SJCRH30 (cell line): ENCODE measurements around the gene HMCN2. TPM values are rescaled to one million over a fixed set of nuclear protein-coding genes. Genes with fewer than 3 reads are reported as not detected.

ENCODE experiments used
- DNase-seq, 2 experiments: peaks; one replicate each; pipeline ENCODE4 v3.0.0-alpha.2; 2015 to 2020
- H3K27ac ChIP-seq: fragments of 250-450 bp; sonication (Bioruptor Pico); 2 replicates; pipeline ENCODE4 v1.5.1; 2020; ENCODE audit warnings: mild to moderate bottlenecking, moderate library complexity
- H3K27me3 ChIP-seq: fragments of 250-450 bp; sonication (Bioruptor Pico); 2 replicates; pipeline ENCODE4 v1.5.1; 2020; ENCODE audit warnings: mild to moderate bottlenecking, moderate library complexity
- H3K36me3 ChIP-seq: fragments of 250-450 bp; sonication (Bioruptor Pico); 2 replicates; pipeline ENCODE4 v1.5.1; 2020; ENCODE audit warnings: mild to moderate bottlenecking, moderate library complexity
- H3K4me1 ChIP-seq: fragments of 250-450 bp; sonication (Bioruptor Pico); 2 replicates; pipeline ENCODE4 v1.5.1; 2020; ENCODE audit warnings: mild to moderate bottlenecking, moderate library complexity
- H3K4me3 ChIP-seq: fragments of 250-450 bp; sonication (Bioruptor Pico); 2 replicates; pipeline ENCODE4 v1.5.1; 2020; ENCODE audit warnings: mild to moderate bottlenecking, moderate library complexity
- H3K9me3 ChIP-seq: fragments of 250-450 bp; sonication (Bioruptor Pico); replicated peaks from 2 replicates; pipeline ENCODE4 v1.5.1; 2020; ENCODE audit warnings: mild to moderate bottlenecking, moderate library complexity
- total RNA-seq: library from RNA; depleted of rRNA; stranded (reverse); fragments of >200 nt; shearing (Covaris generic); gene quantifications from 2 replicates; pipeline ENCODE4 v1.2.3, GENCODE V29; 2014; rRNA removed

The HMCN2 gene
- total RNA-seq, 1 experiment from 2014 or later, result 5.6 TPM

DNA sequence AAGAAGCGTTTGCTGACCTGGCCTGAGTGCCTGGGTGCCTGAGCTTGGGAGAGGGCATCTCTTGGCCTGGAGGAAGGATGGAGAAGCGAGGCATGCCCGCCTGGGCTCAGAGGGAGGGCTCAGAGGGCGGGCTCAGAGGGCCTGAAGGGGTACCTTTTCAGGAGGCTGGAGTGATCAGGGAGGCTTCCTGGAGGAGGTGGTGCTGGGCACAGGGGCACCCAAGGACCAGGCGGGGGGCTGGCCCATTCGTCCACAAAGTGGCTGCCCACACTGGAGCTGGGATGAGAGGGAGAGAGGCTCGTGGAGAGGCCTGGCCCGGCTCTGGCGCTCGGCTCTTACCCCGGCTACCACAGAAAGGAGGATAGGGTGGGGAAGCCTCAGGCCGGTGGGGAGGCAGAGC is 212.0 kb downstream of the HMCN2 start:
- Histone ChIP-seq H3K27me3 (no peaks in the 10 kb centered on the region), H3K9me3 (no peaks in the 10 kb centered on the region), H3K36me3 (peaks cover 26% of the 10 kb centered on the region), H3K27ac (peak overlapping the region; percentile 99), H3K4me1 (peaks cover 74% of the 10 kb centered on the region), H3K4me3 (peak overlapping the region; percentile 61)
- DNase-seq, result no peak

DNA sequence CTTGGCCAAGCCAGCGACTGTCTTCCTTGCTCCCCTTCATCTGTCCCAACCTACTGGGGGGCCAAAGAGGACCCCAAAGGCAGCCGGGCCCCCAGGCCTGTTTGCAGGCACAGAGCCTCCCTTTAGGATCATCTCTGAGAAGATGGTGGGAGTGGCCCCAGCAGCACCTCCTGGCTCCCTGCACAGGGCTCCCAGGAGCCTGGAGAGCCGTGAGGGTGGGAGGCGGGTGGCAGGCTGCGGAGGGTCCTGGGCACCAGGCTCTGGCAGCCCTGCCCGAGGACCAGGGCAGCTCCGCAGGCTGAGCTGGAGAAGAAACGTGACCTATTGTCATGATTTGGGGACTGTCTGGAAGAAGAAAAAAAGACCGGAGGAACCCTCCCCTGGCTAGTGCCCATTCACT is 212.6 kb downstream of the HMCN2 start:
- Histone ChIP-seq H3K27ac (peak overlapping the region; percentile 99), H3K4me1 (peaks cover 73% of the 10 kb centered on the region), H3K4me3 (peak overlapping the region; percentile 61), H3K9me3 (no peaks in the 10 kb centered on the region), H3K36me3 (peaks cover 31% of the 10 kb centered on the region), H3K27me3 (no peaks in the 10 kb centered on the region)
- DNase-seq, result peak; percentile 53 to 68

DNA sequence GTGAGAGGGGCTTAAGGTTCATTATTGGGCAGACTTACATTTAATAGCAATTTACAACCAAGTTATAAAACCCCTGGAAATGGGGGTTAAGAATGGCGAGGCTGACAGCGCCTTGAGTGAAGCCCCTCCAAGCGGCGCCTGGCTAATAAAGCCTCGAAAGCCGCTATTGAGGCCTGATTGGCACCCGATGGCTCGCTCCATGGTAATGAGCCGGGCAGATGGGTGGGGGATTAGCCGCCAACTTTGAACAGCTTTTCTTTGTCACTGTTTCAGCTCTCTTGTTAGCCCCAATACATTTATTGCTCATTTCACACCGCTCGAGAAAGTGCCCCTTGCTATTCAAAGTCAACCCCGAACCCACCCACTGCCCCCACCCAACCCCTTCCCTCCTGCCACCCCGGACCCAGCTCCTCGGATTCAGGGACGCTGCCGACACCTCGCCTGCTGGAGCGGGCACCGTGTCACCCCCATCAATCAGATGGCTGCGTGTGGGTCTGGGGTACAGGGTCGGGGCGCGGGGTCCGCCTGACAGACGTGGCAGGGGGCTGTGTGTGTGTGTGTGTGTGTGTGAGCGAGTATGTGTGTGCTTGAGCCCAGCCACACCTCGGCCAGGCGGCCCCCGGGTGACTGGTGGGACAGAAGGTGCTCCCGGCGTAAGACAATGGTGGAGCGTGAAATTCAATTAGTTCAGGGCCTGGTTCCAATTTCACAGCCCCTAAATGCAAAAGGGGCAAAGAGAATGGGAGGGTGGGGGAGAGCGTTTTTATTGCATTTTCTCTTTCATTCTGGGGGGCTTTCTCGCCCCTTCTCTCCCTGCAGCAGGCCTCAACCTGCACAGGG is 213.4 kb downstream of the HMCN2 start:
- DNase-seq, result peak; percentile 98 to 99
- H3K27ac ChIP-seq, result peak overlapping the region; percentile 99
- peak overlapping the region; percentile 61 for H3K4me3 ChIP-seq
- peaks cover 67% of the 10 kb centered on the region for H3K4me1 ChIP-seq
- peaks cover 36% of the 10 kb centered on the region for H3K36me3 ChIP-seq
- H3K9me3 ChIP-seq, result no peaks in the 10 kb centered on the region
- no peaks in the 10 kb centered on the region for H3K27me3 ChIP-seq

DNA sequence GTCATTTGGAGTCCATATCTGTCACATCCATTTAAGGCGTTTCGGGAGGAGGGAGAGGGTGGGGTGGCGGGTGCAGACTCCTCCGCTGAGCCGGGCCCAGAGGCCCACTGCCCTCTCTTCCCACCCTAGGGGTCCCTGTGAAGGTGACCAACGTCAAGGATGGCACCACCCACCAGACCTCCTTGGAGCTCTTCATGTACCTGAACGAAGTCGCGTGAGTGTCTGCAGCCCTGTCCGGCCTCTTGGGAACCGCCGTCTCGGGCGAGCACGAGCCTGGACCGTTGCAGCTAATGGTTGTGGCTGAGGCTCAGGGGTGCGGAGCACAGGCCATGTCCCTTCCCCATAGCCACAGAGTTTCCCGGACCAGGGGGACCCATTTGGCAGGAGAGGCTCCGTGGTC is 214.0 kb downstream of the HMCN2 start:
- H3K4me3 ChIP-seq, result peak overlapping the region; percentile 61
- no peaks in the 10 kb centered on the region for H3K27me3 ChIP-seq
- peak overlapping the region; percentile 99 for H3K27ac ChIP-seq
- DNase-seq, result no peak
- H3K4me1 ChIP-seq, result peaks cover 62% of the 10 kb centered on the region
- H3K36me3 ChIP-seq, result peaks cover 42% of the 10 kb centered on the region
- H3K9me3 ChIP-seq, result no peaks in the 10 kb centered on the region

DNA sequence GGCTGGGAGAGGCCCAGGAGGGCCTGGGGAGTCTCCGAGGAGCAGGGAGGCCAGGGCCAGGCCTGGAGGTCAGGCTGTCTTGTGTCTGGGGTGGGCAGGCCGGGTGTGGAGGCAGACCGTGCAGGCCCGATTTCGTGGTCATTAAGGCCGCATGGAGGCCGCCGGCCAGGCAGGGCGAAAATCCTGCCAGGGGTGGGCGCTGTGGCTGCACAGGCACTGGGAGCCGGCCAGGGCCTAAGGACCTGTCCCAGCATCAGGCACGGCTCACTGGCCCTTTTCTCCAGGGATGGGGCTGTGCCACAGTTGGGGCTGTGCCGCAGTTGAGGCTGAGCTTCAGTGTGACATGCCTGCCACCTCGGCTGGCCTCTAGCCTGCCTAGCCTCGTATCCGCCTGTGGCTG is 215.1 kb downstream of the HMCN2 start:
- DNase-seq, result peak; percentile 87 to 88

DNA sequence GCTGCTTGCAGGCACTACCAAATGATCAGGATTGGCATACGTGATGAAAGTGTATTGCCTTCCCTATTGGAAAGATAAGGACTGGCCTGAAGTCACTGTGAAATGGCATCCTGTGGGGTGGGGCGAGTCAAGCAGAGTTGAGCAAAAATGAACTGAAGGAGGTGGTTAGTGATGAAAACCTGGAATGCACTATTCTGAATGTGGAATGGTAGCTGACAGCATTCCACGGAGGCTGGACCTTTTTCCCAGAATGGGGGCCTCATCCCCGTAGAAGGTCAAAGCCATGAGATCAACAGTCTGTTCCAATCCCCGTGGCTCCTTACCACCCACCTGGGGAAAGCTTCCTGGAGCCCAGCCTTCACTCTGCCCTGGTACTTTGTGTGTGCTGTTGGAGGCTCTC is 216.9 kb downstream of the HMCN2 start:
- Histone ChIP-seq H3K27me3 (no peaks in the 10 kb centered on the region), H3K9me3 (no peaks in the 10 kb centered on the region), H3K36me3 (peaks cover 71% of the 10 kb centered on the region), H3K27ac (peak overlapping the region; percentile 99; the same call in 1 of the 2 replicates), H3K4me1 (peaks cover 35% of the 10 kb centered on the region), H3K4me3 (peak overlapping the region; percentile 61)
- DNase-seq, result no peak

More for the DNA sequence above, 215.1 kb downstream of the HMCN2 start:
- peak overlapping the region; percentile 99 for H3K27ac ChIP-seq
- peak overlapping the region; percentile 61 for H3K4me3 ChIP-seq
- no peaks in the 10 kb centered on the region for H3K27me3 ChIP-seq
- H3K9me3 ChIP-seq, result no peaks in the 10 kb centered on the region
- H3K36me3 ChIP-seq, result peaks cover 53% of the 10 kb centered on the region
- peaks cover 52% of the 10 kb centered on the region for H3K4me1 ChIP-seq

DNA sequence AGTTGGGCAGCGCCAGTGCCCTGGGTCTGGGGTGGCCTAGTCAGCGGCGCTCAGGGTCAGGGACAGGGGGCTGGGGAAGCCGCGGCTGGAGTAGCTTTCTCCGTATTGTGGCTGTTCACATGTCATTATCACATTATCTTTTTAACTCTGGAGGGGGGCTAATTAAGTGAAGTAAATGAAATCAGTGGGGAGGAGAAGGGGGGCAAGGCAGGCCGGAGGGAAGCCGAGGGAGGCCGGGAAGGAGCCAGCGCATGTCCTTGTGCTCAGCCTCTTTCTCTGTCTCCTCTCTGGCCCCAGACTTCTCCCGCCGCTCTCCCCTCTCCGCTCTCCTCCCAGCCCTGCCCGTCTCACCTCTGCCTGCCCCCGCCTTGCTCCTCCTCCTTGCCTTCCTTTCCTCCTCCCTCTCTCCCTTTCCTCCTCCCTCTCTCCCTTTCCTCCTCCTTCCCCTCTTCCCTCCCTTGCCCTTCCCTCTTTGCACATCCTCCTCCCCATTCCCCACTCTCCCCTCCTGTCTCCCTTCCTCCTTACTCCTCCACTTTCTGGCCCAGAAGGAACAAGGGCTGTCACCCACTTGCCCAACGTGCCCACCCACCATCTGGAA is 217.9 kb downstream of the HMCN2 start:
- DNase-seq, result no peak
- peaks cover 24% of the 10 kb centered on the region for H3K4me1 ChIP-seq
- H3K27me3 ChIP-seq, result no peaks in the 10 kb centered on the region
- H3K9me3 ChIP-seq, result no peaks in the 10 kb centered on the region
- H3K4me3 ChIP-seq, result no peak overlapping the region
- no peak overlapping the region for H3K27ac ChIP-seq
- H3K36me3 ChIP-seq, result peaks cover 80% of the 10 kb centered on the region

Other genes starting within 250 kb of the HMCN2 start
- gene FNBP1, start 222.6 kb upstream of the HMCN2 start, total RNA-seq, result 46.3 and 56.9 TPM in 2 replicates
- 33.2 and 35.2 TPM in 2 replicates for gene GPR107, start 211.9 kb upstream of the HMCN2 start, total RNA-seq
- gene NCS1, start 93.4 kb upstream of the HMCN2 start, total RNA-seq, result 86.2 and 89.2 TPM in 2 replicates
- gene ASS1, start 179.2 kb downstream of the HMCN2 start, total RNA-seq, result 1,949 and 1,974 TPM in 2 replicates